A673 (cell line): ENCODE results near the gene NFKBIB.

Experiments used
- CTCF ChIP-seq: fragments of 300-800, 200-600 bp; sonication (generic); conservative IDR thresholded peaks from 2 replicates; pipeline ENCODE4 v1.5.1; 2017; ENCODE audit warnings: low read depth, mild to moderate bottlenecking, antibody characterized with exemption, low read length, moderate library complexity, mixed read lengths
- EZH2 ChIP-seq: fragments of 200-600 bp; sonication (generic); IDR thresholded peaks from 2 replicates; pipeline ENCODE4 v1.6.1; 2017; ENCODE audit warnings: borderline replicate concordance, low read depth, mild to moderate bottlenecking, mixed read lengths, antibody characterized with exemption, low read length; ENCODE audit not compliant: poor library complexity, severe bottlenecking

- TF ChIP-seq CTCF (no peak), EZH2 (no peak)
Measured at GRCh38 chr19:38956264-38956663, 56.5 kb downstream of the NFKBIB start.
